GM11168 (cell line): ENCODE data around the gene NTNG2.
"Not testable (repeated sequence)": the region's sequence is repeated elsewhere in the genome, so short reads cannot be mapped to it uniquely, and the experiment has no call there.

Experiments
- in situ Hi-C: fragments of 300-500 bp; cut with MboI; formaldehyde crosslinking; loops from one replicate; pipeline ENCODE4 v1.12.0; 2022; ENCODE audit warnings: low sequenced_read_pairs; ENCODE audit not compliant: unreplicated experiment

NTNG2 gene

GRCh38 chr9:132241840-132242620 lies 80.2 kb downstream of the NTNG2 start:
- in situ Hi-C loops: loop anchor here (25.0 kb wide), 1 partner anchor 730 kb away; the partner anchor contains the start of gene POMT1

GRCh38 chr9:132242621-132243155 lies 80.8 kb downstream of the NTNG2 start:
- in situ Hi-C loops: loop anchor here (25.0 kb wide), 1 partner anchor 730 kb away; the partner anchor contains the start of gene POMT1

- in situ Hi-C loops: loop anchor here (25.0 kb wide), 1 partner anchor 731 kb away; the partner anchor contains the start of gene POMT1
These were observed 81.6 kb downstream of the NTNG2 start for GRCh38 chr9:132243156-132244074.

- in situ Hi-C loops: loop anchor here (25.0 kb wide), 1 partner anchor 733 kb away; the partner anchor contains the start of gene POMT1
These were observed 83.0 kb downstream of the NTNG2 start for GRCh38 chr9:132244582-132245455.

- in situ Hi-C loops: loop anchor here (25.0 kb wide), 1 partner anchor 733 kb away; the partner anchor contains the start of gene POMT1
These were observed 83.6 kb downstream of the NTNG2 start for GRCh38 chr9:132245465-132245864.

GRCh38 chr9:132247942-132248341 lies 86.1 kb downstream of the NTNG2 start:
- in situ Hi-C loops: loop anchor here (25.0 kb wide), 1 partner anchor 736 kb away; the partner anchor contains the start of gene POMT1

GRCh38 chr9:132249123-132249522 lies 87.3 kb downstream of the NTNG2 start:
- in situ Hi-C loops: loop anchor here (25.0 kb wide), 1 partner anchor 737 kb away; the partner anchor contains the start of gene POMT1

- in situ Hi-C loops: loop anchor here (5.0 to 25.0 kb wide), 2 partner anchors 487 to 737 kb away; partner anchors contain the start of gene POMT1
These were observed 87.8 kb downstream of the NTNG2 start for GRCh38 chr9:132249690-132250089.

GRCh38 chr9:132250324-132251262 lies 88.7 kb downstream of the NTNG2 start:
- in situ Hi-C loops: loop anchor here (5.0 kb wide), 1 partner anchor 488 kb away; no protein-coding TSS in a partner anchor

- in situ Hi-C loops: no loop called here
These were observed 99.0 kb downstream of the NTNG2 start for GRCh38 chr9:132260846-132261245.

- in situ Hi-C loops: no loop called here
These were observed 104.2 kb downstream of the NTNG2 start for GRCh38 chr9:132266017-132266416.

- in situ Hi-C loops: no loop called here
These were observed 105.8 kb downstream of the NTNG2 start for GRCh38 chr9:132267660-132268059.

GRCh38 chr9:132268725-132269352 lies 107.0 kb downstream of the NTNG2 start:
- in situ Hi-C loops: no loop called here

GRCh38 chr9:132269704-132270516 lies 108.1 kb downstream of the NTNG2 start:
- in situ Hi-C loops: not testable (repeated sequence)

- in situ Hi-C loops: no loop called here
These were observed 113.0 kb downstream of the NTNG2 start for GRCh38 chr9:132274861-132275260.

GRCh38 chr9:132283165-132283564 lies 121.3 kb downstream of the NTNG2 start:
- in situ Hi-C loops: loop anchor here (10.0 kb wide), 1 partner anchor 52 kb away; no protein-coding TSS in a partner anchor

- in situ Hi-C loops: loop anchor here (10.0 kb wide), 1 partner anchor 51 kb away; no protein-coding TSS in a partner anchor
These were observed 122.0 kb downstream of the NTNG2 start for GRCh38 chr9:132283863-132284262.
